Calu3 (cell line): ENCODE data around the gene ATOH8. TPM values are rescaled to one million over a fixed set of nuclear protein-coding genes. Genes with fewer than 3 reads are reported as not detected.

Experiments
- Bru-seq: library from RNA; stranded (reverse); fragments of 400-500 nt; gene quantifications from one replicate; lab custom pipeline; 2021; lab: Mats Ljungman, UMichigan
- BruChase-seq, 2 experiments: library from RNA; stranded (reverse); fragments of 400-500 nt; gene quantifications; one replicate each; lab custom pipeline; 2021; lab: Mats Ljungman, UMichigan
- BruUV-seq: library from RNA; stranded (reverse); fragments of 400-500 nt; replicated peaks from 2 replicates; lab custom pipeline; 2021; lab: Mats Ljungman, UMichigan
- CTCF ChIA-PET: fragments of 300-600 bp; sonication (Branson Sonifier 250); formaldehyde crosslinking; loops from one replicate; lab custom pipeline; 2022; ENCODE audit warnings: antibody characterized with exemption; lab: Charles Lee
- DNase-seq: peaks from one replicate; pipeline ENCODE4 v3.0.0; 2022
- H3K27ac Mint-ChIP-seq: one replicate; pipeline ENCODE4 v1.8.0; 2022; ENCODE audit warnings: mixed read lengths; ENCODE audit not compliant: unreplicated experiment
- H3K27me3 Mint-ChIP-seq: one replicate; pipeline ENCODE4 v1.8.0; 2022; ENCODE audit warnings: mixed read lengths; ENCODE audit not compliant: unreplicated experiment
- H3K36me3 Mint-ChIP-seq: one replicate; pipeline ENCODE4 v1.8.0; 2022; ENCODE audit warnings: mild to moderate bottlenecking, moderate library complexity, mixed read lengths; ENCODE audit not compliant: insufficient read depth, unreplicated experiment
- H3K4me1 Mint-ChIP-seq: one replicate; pipeline ENCODE4 v1.8.0; 2022; ENCODE audit warnings: mild to moderate bottlenecking, low read depth, mixed read lengths; ENCODE audit not compliant: unreplicated experiment
- H3K4me3 Mint-ChIP-seq: one replicate; pipeline ENCODE4 v1.8.0; 2022; ENCODE audit warnings: mild to moderate bottlenecking, low read depth, moderate library complexity, mixed read lengths; ENCODE audit not compliant: unreplicated experiment
- H3K9me3 Mint-ChIP-seq: one replicate; pipeline ENCODE4 v1.8.0; 2022; ENCODE audit warnings: low read depth, mixed read lengths; ENCODE audit not compliant: unreplicated experiment
- intact Hi-C: fragments of 100-400 bp; cut with micrococcal nuclease; formaldehyde crosslinking; loops from one replicate; pipeline ENCODE4 v1.10.0; 2022; ENCODE audit not compliant: unreplicated experiment
- long read RNA-seq: library from polyadenylated mRNA; stranded (forward); transcript quantifications from one replicate; pipeline ENCODE4 v2.0.0, GENCODE V29; 2022
- total RNA-seq: library from RNA; stranded (reverse); gene quantifications from 2 replicates; pipeline ENCODE4 v1.2.3, GENCODE V29; 2022
- TF ChIP-seq, protein P1 (sequence below): fragments of 200-600 bp; IDR thresholded peaks from one replicate; pipeline ENCODE4 v1.8.0; 2022; ENCODE audit warnings: antibody characterized with exemption; ENCODE audit not compliant: unreplicated experiment

Gene ATOH8, protein sequence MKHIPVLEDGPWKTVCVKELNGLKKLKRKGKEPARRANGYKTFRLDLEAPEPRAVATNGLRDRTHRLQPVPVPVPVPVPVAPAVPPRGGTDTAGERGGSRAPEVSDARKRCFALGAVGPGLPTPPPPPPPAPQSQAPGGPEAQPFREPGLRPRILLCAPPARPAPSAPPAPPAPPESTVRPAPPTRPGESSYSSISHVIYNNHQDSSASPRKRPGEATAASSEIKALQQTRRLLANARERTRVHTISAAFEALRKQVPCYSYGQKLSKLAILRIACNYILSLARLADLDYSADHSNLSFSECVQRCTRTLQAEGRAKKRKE
- 0.19 and 0.47 TPM in 2 replicates for total RNA-seq
- percentile 15 among the genes with signal in this experiment for Bru-seq, nascent RNA
- BruChase-seq, experiment 1, labeled RNA remaining after a 6-hour chase = percentile 10 among the genes with signal in this experiment
- BruChase-seq, experiment 2, labeled RNA remaining after a 2-hour chase = percentile 11 among the genes with signal in this experiment
- long read RNA-seq = 0 reads

DNA sequence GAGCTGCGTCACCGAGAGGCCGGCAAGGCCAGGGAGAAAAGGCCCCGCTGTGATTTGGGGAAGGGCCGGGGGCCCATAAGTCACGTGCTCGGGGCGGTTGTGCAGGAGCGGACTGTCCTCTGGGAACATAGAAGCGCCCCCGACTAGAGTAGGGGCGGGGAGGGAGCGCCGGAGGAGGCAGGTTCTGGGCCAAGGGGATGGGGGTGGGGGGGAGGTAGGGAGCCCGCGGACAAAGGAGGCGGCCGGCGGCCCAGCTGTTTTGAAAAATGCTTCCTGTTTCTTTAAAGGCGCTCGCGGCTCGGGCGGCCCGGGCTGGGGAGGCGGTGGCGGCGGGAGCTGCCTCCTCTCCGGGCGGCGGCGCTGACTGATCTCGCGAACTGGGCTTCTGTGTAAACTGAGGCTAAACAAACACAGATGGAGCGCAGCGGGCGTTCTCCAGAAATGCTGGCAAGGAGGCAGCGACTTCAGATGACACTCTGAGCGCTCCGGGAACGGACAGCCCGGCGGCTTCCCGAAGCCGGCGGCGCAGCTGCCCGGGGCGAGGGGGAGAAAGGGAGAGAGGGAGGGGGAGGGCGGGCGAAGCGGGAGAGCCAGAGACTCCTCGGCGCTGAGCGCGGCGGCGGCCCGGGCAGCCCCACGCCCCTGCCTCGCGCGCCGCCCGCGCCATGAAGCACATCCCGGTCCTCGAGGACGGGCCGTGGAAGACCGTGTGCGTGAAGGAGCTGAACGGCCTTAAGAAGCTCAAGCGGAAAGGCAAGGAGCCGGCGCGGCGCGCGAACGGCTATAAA is at the start of gene ATOH8:
Gene ATOH8 (plus strand): TSS at position 467 of the 788 bp plus-strand sequence. CDS start 199 bp downstream, at position 666.
- intact Hi-C loops = no loop called here
- peak; percentile 34 for DNase-seq
- H3K9me3 Mint-ChIP-seq = no peaks in the 10 kb centered on the region
- H3K27me3 Mint-ChIP-seq = peaks cover 72% of the 10 kb centered on the region
- TF ChIP-seq, protein P1, sequence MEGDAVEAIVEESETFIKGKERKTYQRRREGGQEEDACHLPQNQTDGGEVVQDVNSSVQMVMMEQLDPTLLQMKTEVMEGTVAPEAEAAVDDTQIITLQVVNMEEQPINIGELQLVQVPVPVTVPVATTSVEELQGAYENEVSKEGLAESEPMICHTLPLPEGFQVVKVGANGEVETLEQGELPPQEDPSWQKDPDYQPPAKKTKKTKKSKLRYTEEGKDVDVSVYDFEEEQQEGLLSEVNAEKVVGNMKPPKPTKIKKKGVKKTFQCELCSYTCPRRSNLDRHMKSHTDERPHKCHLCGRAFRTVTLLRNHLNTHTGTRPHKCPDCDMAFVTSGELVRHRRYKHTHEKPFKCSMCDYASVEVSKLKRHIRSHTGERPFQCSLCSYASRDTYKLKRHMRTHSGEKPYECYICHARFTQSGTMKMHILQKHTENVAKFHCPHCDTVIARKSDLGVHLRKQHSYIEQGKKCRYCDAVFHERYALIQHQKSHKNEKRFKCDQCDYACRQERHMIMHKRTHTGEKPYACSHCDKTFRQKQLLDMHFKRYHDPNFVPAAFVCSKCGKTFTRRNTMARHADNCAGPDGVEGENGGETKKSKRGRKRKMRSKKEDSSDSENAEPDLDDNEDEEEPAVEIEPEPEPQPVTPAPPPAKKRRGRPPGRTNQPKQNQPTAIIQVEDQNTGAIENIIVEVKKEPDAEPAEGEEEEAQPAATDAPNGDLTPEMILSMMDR = no peak
- H3K4me1 Mint-ChIP-seq = peaks cover 15% of the 10 kb centered on the region
- peak within 1 kb of the TSS; percentile 77 for H3K4me3 Mint-ChIP-seq
- CTCF ChIA-PET = interaction anchor here (0.6 to 0.7 kb wide), 2 partner anchors 9 to 356 kb away, joined by 3 read pairs; no protein-coding TSS in a partner anchor
- peaks cover 5% of the 10 kb centered on the region for H3K36me3 Mint-ChIP-seq
- no peak within 1 kb of the TSS for H3K27ac Mint-ChIP-seq
- BruUV-seq = no TSS peak

DNA sequence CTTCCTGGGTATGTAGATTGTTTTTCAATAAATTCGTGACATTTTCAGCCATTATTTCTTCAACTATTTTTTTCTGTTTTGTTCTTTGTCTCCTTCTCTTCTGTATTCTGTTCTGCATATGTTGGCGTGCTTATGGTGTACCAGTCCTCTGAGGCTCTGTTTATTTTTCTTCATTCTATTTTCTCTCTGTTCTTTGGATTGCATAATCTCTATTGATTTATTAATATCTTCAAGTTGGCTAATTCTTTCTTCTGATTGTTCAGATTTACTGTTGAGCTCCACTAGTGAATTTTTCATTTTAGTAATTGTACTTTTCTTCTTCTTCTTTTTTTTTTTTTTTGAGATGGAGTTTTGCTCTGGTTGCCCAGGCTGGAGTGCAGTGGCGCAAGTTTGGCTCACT is 49.8 kb upstream of the ATOH8 start:
- Mint-ChIP-seq H3K27me3 (peaks cover 2% of the 10 kb centered on the region), H3K27ac (peak overlapping the region; percentile 34), H3K36me3 (peaks cover 15% of the 10 kb centered on the region), H3K4me1 (peaks cover 51% of the 10 kb centered on the region), H3K4me3 (no peak overlapping the region), H3K9me3 (peaks cover 3% of the 10 kb centered on the region)
- TF ChIP-seq, protein P1 = no peak
- no peak for DNase-seq
- no TSS peak for BruUV-seq
- CTCF ChIA-PET = no interaction called here
- intact Hi-C loops = no loop called here

DNA sequence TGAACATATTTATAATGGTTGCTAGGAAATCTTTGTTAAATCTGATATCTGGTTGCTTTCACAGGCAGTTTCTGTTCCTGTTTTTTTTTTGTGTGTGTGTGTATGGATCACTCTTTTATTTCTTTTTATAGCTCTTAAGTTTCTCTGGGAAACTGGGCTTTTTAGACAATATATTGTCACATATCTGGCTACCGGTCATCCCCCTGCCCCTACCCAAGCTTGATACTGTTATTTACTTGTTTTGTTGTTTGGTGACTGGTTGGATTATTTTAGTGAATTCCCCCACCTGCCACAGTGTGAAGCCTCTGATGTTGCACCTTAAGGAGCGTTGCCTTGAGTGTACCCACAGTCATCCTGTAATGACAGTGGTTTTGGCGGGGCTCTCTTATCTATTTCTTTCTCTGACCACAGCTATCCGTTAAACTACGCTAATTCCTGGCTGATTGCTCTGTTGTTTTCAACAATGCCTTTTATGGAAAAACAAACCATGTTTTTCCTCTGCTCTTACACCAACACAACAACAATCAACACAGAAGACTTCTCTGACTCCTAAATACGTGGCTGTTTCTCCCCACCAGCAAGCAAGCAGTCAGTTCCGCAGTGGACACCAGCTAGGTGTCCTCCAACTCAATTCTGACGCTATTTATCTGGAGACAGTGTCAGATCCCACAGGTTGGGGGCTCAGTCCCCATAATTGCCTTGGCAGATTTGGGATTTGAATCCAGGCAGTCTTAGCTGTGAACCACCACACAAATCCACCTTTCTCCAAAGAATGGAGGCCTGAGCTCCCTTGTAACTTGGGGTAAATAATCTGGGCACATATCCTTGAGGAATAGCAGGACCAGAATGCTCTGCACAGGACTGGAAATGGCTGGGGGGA is 48.8 kb upstream of the ATOH8 start:
- no peaks in the 10 kb centered on the region for H3K27me3 Mint-ChIP-seq
- H3K4me3 Mint-ChIP-seq = no peak overlapping the region
- intact Hi-C loops = loop anchor here (5.0 kb wide), 1 partner anchor 58 kb away; no protein-coding TSS in a partner anchor
- no TSS peak for BruUV-seq
- DNase-seq = no peak
- peaks cover 15% of the 10 kb centered on the region for H3K36me3 Mint-ChIP-seq
- H3K27ac Mint-ChIP-seq = peak overlapping the region; percentile 79
- peaks cover 51% of the 10 kb centered on the region for H3K4me1 Mint-ChIP-seq
- H3K9me3 Mint-ChIP-seq = peaks cover 3% of the 10 kb centered on the region
- CTCF ChIA-PET = interaction anchor here (1.5 kb wide), 1 partner anchor 67 kb away, joined by 4 read pairs; no protein-coding TSS in a partner anchor
- TF ChIP-seq, protein P1 = no peak
